Caco-2 (cell line): Measurements from ENCODE around the gene IGSF6. TPM values are rescaled to one million over a fixed set of nuclear protein-coding genes. Genes with fewer than 3 reads are reported as not detected.

Experiments used
- BruUV-seq: library from RNA; stranded (reverse); fragments of 400-500 nt; replicated peaks from 2 replicates; lab custom pipeline; 2021; lab: Mats Ljungman, UMichigan
- CTCF ChIA-PET: fragments of 300-600 bp; sonication (Branson Sonifier 250); formaldehyde crosslinking; loops from one replicate; lab custom pipeline; 2022; ENCODE audit warnings: antibody characterized with exemption; lab: Charles Lee
- POLR2A ChIA-PET: fragments of 300-600 bp; sonication (Branson Sonifier 250); formaldehyde crosslinking; loops from one replicate; lab custom pipeline; 2022; ENCODE audit warnings: antibody characterized with exemption; lab: Charles Lee
- DNase-seq, 2 experiments: peaks; one replicate each; pipeline versions ENCODE4 v3.0.0 to v3.0.0-alpha.2; 2020 to 2022
- H3K27me3 ChIP-seq: replicated peaks from 2 replicates; pipeline ENCODE4 v1.6.0; 2011; ENCODE audit warnings: low read length; ENCODE audit not compliant: control insufficient read depth, insufficient read depth
- H3K36me3 ChIP-seq: 2 replicates; pipeline ENCODE4 v1.5.1; 2011; ENCODE audit warnings: low read length; ENCODE audit not compliant: control insufficient read depth, insufficient read depth
- H3K4me1 ChIP-seq: fragments of 250-450 bp; sonication (Bioruptor Pico); 2 replicates; pipeline ENCODE4 v1.5.1; 2020; ENCODE audit warnings: mild to moderate bottlenecking
- H3K4me3 ChIP-seq: 2 replicates; pipeline ENCODE4 v1.5.1; 2011; ENCODE audit warnings: low read depth, mild to moderate bottlenecking, control low read depth, low read length
- H3K9me3 ChIP-seq: fragments of 250-450 bp; sonication (Bioruptor Pico); 2 replicates; pipeline ENCODE4 v1.5.1; 2020; ENCODE audit warnings: mild to moderate bottlenecking, moderate library complexity
- H3K27ac Mint-ChIP-seq: one replicate; pipeline ENCODE4 v1.8.0; 2022; ENCODE audit warnings: mixed read lengths; ENCODE audit not compliant: unreplicated experiment
- H3K27me3 Mint-ChIP-seq: one replicate; pipeline ENCODE4 v1.8.0; 2022; ENCODE audit warnings: mixed read lengths; ENCODE audit not compliant: insufficient read depth, unreplicated experiment
- H3K36me3 Mint-ChIP-seq: one replicate; pipeline ENCODE4 v1.8.0; 2022; ENCODE audit warnings: mild to moderate bottlenecking, mixed read lengths; ENCODE audit not compliant: insufficient read depth, unreplicated experiment
- H3K4me1 Mint-ChIP-seq: one replicate; pipeline ENCODE4 v1.8.0; 2022; ENCODE audit warnings: low read depth, mixed read lengths; ENCODE audit not compliant: unreplicated experiment
- H3K4me3 Mint-ChIP-seq: one replicate; pipeline ENCODE4 v1.8.0; 2022; ENCODE audit warnings: mild to moderate bottlenecking, moderate library complexity, mixed read lengths; ENCODE audit not compliant: unreplicated experiment
- H3K9me3 Mint-ChIP-seq: one replicate; pipeline ENCODE4 v1.8.0; 2022; ENCODE audit warnings: mixed read lengths; ENCODE audit not compliant: unreplicated experiment
- intact Hi-C: fragments of 100-400 bp; cut with micrococcal nuclease; formaldehyde crosslinking; loops from one replicate; pipeline ENCODE4 v1.10.0; 2022; ENCODE audit not compliant: unreplicated experiment
- total RNA-seq: library from RNA; stranded (reverse); gene quantifications from 2 replicates; pipeline ENCODE4 v1.2.3, GENCODE V29; 2022
- TF ChIP-seq, protein P1 (sequence below), 2 experiments: fragments of 200-600 bp in 1 of 2; IDR thresholded peaks; 1 replicate in 1 of 2; 2 replicates in 1 of 2; pipeline versions ENCODE4 v1.5.1 to v1.8.0; 2011 to 2022; ENCODE audit warnings: antibody characterized with exemption in 1 of 2, control low read depth in 1 of 2, inconsistent platforms in 1 of 2, low read depth in 1 of 2, low read length in 1 of 2, mild to moderate bottlenecking in 1 of 2, moderate library complexity in 1 of 2; ENCODE audit not compliant: insufficient read depth in 1 of 2, severe bottlenecking in 1 of 2, unreplicated experiment in 1 of 2

IGSF6 gene
- total RNA-seq, 1 experiment from 2014 or later, result not detected

DNA sequence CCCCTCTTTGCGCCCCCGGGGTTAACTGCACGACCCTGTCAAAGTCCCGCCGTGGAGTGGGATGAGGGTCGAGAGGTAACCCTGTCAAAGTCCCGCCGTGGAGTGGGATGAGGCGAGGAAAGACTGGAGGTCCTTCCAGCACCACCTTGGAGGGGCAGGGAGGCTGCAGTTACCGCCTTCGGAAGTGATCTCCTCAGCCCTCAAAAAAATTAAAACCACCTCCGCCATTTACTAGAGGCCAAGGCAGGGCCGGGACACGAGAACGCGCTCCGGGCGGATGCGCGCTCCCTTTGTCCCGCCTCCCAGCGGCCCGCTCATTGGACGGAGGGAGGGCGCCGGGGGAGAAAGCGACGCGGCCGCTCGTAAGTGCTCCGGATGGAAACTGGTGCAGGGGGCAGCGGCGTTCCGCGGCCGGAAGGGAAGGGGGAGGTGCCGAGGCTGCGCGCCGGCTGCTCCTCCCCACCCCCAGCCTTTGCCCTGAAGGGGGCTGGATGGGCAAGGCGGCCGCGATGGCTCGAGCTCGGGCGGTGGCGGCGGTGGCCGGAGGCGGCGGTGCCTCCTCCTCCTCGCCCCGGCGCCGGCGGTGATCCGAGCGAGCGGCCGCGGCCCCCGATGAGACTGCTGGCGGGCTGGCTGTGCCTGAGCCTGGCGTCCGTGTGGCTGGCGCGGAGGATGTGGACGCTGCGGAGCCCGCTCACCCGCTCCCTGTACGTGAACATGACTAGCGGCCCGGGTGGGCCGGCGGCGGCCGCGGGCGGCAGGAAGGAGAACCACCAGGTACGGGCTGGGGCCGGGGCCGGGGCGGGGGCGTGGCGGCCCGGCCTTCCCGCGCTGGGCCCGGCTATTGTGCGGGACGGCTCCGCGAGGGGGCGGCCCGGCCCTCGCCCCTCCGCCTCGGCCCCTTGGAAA lies 53.0 kb downstream of the IGSF6 start, which contains the start of gene METTL9:
METTL9 (plus strand) TSS at position 456 of the 909 bp plus-strand sequence; CDS start at position 613, 157 bp downstream.
- Histone ChIP-seq H3K4me3 (peak within 1 kb of the TSS; percentile 91), H3K4me1 (no peaks in the 10 kb centered on the region), H3K36me3 (no peaks in the 10 kb centered on the region), H3K9me3 (no peaks in the 10 kb centered on the region), H3K27me3 (no peaks in the 10 kb centered on the region)
- BruUV-seq, result no TSS peak
- Mint-ChIP-seq H3K4me3 (peak within 1 kb of the TSS; percentile 81), H3K27me3 (no peaks in the 10 kb centered on the region), H3K36me3 (no peaks in the 10 kb centered on the region), H3K4me1 (no peaks in the 10 kb centered on the region), H3K9me3 (no peaks in the 10 kb centered on the region), H3K27ac (peak within 1 kb of the TSS; percentile 76)
- TF ChIP-seq, protein P1, sequence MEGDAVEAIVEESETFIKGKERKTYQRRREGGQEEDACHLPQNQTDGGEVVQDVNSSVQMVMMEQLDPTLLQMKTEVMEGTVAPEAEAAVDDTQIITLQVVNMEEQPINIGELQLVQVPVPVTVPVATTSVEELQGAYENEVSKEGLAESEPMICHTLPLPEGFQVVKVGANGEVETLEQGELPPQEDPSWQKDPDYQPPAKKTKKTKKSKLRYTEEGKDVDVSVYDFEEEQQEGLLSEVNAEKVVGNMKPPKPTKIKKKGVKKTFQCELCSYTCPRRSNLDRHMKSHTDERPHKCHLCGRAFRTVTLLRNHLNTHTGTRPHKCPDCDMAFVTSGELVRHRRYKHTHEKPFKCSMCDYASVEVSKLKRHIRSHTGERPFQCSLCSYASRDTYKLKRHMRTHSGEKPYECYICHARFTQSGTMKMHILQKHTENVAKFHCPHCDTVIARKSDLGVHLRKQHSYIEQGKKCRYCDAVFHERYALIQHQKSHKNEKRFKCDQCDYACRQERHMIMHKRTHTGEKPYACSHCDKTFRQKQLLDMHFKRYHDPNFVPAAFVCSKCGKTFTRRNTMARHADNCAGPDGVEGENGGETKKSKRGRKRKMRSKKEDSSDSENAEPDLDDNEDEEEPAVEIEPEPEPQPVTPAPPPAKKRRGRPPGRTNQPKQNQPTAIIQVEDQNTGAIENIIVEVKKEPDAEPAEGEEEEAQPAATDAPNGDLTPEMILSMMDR (IDR thresholded peaks at IDR 0.05; ENCODE audit: insufficient read depth in 1 of 2, low read depth in 1 of 2, low read length in 1 of 2, severe bottlenecking in 1 of 2, unreplicated experiment in 1 of 2), result peak in 1 of 2 experiments; percentile 23
- POLR2A ChIA-PET, result interaction anchor here (0.7 kb wide), 1 partner anchor 18 kb away, joined by 3 read pairs; no protein-coding TSS in a partner anchor
- intact Hi-C loops, result loop anchor here (1.0 kb wide), 1 partner anchor 41 kb away; no protein-coding TSS in a partner anchor
- CTCF ChIA-PET, result no interaction called here
- peak; percentile 93 to 94 for DNase-seq

DNA sequence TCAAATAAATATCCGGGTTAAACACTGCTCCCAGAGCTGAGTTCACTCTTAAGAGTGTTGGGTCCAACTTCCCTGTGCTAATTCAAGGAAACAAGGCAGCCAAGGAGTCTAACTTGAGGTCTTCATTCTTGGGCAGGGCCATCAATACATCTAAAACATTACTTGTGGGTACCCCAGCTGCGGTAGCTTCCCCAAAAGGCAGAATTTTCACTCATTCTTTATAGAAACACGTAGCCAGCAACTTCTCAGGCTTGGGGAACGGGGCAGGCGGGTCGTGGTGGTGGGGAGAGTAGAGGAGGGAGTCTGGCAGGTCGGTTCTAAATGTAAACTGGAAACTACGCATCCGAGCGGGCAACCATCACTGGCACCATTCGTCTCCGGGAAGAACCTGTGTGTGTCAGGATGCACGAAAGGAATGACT lies 53.7 kb downstream of the IGSF6 start:
- no peaks in the 10 kb centered on the region for H3K9me3 ChIP-seq
- peak in 1 of 2 experiments; percentile 18 for DNase-seq
- Mint-ChIP-seq H3K36me3 (no peaks in the 10 kb centered on the region), H3K4me1 (no peaks in the 10 kb centered on the region), H3K4me3 (peak overlapping the region; percentile 81), H3K27me3 (no peaks in the 10 kb centered on the region), H3K27ac (peak overlapping the region; percentile 76), H3K9me3 (no peaks in the 10 kb centered on the region)
- no peaks in the 10 kb centered on the region for H3K27me3 ChIP-seq
- POLR2A ChIA-PET, result no interaction called here
- H3K4me1 ChIP-seq, result no peaks in the 10 kb centered on the region
- H3K36me3 ChIP-seq, result no peaks in the 10 kb centered on the region
- peak overlapping the region; percentile 91 for H3K4me3 ChIP-seq
- intact Hi-C loops, result loop anchor here (1.0 kb wide), 1 partner anchor 42 kb away; no protein-coding TSS in a partner anchor
- CTCF ChIA-PET, result no interaction called here
- TF ChIP-seq, protein P1 (IDR thresholded peaks at IDR 0.05; ENCODE audit: insufficient read depth in 1 of 2, low read depth in 1 of 2, low read length in 1 of 2, severe bottlenecking in 1 of 2, unreplicated experiment in 1 of 2), result no peak
- TSS peak; percentile 80 for BruUV-seq

DNA sequence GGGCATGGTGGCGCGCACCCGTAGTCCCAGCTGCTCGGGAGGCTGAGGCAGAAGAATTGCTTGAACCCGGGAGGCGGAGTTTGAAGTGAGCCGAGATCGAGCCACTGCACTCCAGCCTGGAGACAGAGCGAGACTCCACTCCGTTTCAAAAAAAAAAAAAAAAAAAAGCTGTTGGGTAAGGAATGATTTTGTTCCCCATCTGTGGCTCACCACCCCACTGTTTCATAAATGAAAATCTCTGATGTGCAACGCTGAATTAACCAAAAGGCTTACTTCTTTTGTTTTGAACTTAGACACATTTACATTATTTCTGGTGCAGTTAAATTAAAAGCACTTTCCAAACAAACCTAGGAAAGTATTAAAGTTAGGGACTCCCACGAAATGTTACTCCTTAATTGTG lies 54.2 kb downstream of the IGSF6 start:
- Histone ChIP-seq H3K27me3 (no peaks in the 10 kb centered on the region), H3K4me3 (no peak overlapping the region), H3K9me3 (no peaks in the 10 kb centered on the region), H3K4me1 (no peaks in the 10 kb centered on the region), H3K36me3 (no peaks in the 10 kb centered on the region)
- POLR2A ChIA-PET, result no interaction called here
- Mint-ChIP-seq H3K9me3 (no peaks in the 10 kb centered on the region), H3K4me1 (no peaks in the 10 kb centered on the region), H3K36me3 (no peaks in the 10 kb centered on the region), H3K27ac (peak overlapping the region; percentile 76), H3K27me3 (no peaks in the 10 kb centered on the region), H3K4me3 (peak overlapping the region; percentile 81)
- no peak for DNase-seq
- no TSS peak for BruUV-seq
- TF ChIP-seq, protein P1 (IDR thresholded peaks at IDR 0.05; ENCODE audit: insufficient read depth in 1 of 2, low read depth in 1 of 2, low read length in 1 of 2, severe bottlenecking in 1 of 2, unreplicated experiment in 1 of 2), result no peak
- intact Hi-C loops, result no loop called here
- CTCF ChIA-PET, result no interaction called here
